ENCODE measurements around the gene RNU1-4. TPM values are rescaled to one million over a fixed set of nuclear protein-coding genes. Genes with fewer than 3 reads are reported as not detected.
"Not testable (repeated sequence)": the region's sequence is repeated elsewhere in the genome, so short reads cannot be mapped to it uniquely, and the experiment has no call there.

Gene RNU1-4
- total and polyA plus RNA-seq, 2 of the 13 experiments (the other 11 are each of a cell fraction or from before 2014, with no cell fraction given), result under 0.01 to 11,018 TPM

DNA sequence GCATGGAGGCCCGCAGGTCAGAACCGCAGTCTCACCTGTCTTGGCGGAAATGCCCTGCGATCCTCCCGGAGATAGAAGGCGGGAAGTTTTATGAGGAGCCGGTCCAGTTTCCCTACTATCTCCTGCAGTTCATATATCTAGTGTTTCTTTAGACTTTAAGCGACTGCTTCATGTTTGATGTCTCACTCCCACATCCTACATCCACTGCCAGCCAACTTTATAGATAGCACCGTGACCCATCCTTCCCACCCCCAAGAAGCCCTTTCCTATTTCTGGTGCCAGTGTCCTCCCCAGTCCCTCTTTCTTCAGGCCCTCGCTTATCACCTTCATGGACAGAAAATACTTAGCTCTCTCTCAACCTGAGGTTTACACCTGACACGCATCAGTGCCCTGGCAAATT is 914 bp downstream of the RNU1-4 start:
- BruUV-seq (replicated peaks); intact Hi-C loops (cut with micrococcal nuclease; ENCODE audit: unreplicated experiment); CTCF ChIA-PET (ENCODE audit: low intra/inter-chr PET ratio, low total read pairs); H3K4me3 ChIP-seq (replicated peaks in 1 of 3; ENCODE audit: insufficient read depth in 1 of 3, low read depth in 2 of 3, low read length in 3 of 3); H3K36me3 ChIP-seq (replicated peaks in 1 of 2; ENCODE audit: control insufficient read depth in 1 of 2, insufficient read depth in 2 of 2, low read length in 2 of 2); ATAC-seq; H3K27me3 ChIP-seq (ENCODE audit: control insufficient read depth in 1 of 2, insufficient read depth in 2 of 2, low read length in 2 of 2); DNase-seq (ENCODE audit: low spot score); POLR2A ChIA-PET; H3K27ac ChIP-seq (ENCODE audit: extremely low read length, insufficient read depth, low read length); H3K4me2 ChIP-seq (ENCODE audit: low read depth, low read length); H4K20me1 ChIP-seq (ENCODE audit: insufficient read depth, low read length); H3K79me2 ChIP-seq (ENCODE audit: insufficient read depth, low read length); H3K9me3 ChIP-seq (ENCODE audit: low read length); H2AFZ ChIP-seq (ENCODE audit: low read length); H3K4me1 ChIP-seq (ENCODE audit: insufficient read depth, low read length); in situ Hi-C loops (cut with HindIII; ENCODE audit: extremely low pct_ligation_motif_present, low pct_unique_long_range_greater_than_20kb); FAIRE-seq; H3K9ac ChIP-seq (ENCODE audit: insufficient read depth, low read depth, low read length): not testable (repeated sequence)
- no CpG with 5 or more reads among the region's 11 CpGs for WGBS (ENCODE audit: low lambda C conversion rate)

DNA sequence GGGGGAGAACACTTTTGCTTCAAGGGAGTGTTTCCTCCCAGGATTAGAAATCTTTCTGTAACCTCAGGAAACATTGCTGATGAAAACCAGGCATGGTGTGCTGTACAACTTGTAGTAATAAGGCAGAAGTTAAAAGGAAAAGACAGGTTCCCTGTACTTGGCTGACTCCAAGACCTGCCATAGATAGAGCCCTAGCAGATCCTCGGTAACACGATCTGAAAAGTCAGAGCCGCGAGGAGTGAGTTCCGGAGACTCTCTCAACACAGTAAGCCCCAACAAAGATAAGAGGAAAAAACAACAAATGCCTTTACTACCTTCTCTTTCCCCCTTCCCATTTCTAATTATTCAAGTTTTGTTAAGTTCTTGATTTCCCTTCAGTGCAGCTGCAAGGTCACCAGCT is 7.3 kb downstream of the RNU1-4 start:
- H3K4me2 ChIP-seq (ENCODE audit: low read depth, low read length); in situ Hi-C loops (cut with HindIII; ENCODE audit: extremely low pct_ligation_motif_present, low pct_unique_long_range_greater_than_20kb); H4K20me1 ChIP-seq (ENCODE audit: insufficient read depth, low read length); H3K36me3 ChIP-seq (replicated peaks in 1 of 2; ENCODE audit: control insufficient read depth in 1 of 2, insufficient read depth in 2 of 2, low read length in 2 of 2); ATAC-seq; DNase-seq (ENCODE audit: low spot score); H3K9me3 ChIP-seq (ENCODE audit: low read length); POLR2A ChIA-PET; H3K9ac ChIP-seq (ENCODE audit: insufficient read depth, low read depth, low read length); H3K79me2 ChIP-seq (ENCODE audit: insufficient read depth, low read length); CTCF ChIA-PET (ENCODE audit: low intra/inter-chr PET ratio, low total read pairs); BruUV-seq (replicated peaks); intact Hi-C loops (cut with micrococcal nuclease; ENCODE audit: unreplicated experiment); H2AFZ ChIP-seq (ENCODE audit: low read length); H3K4me3 ChIP-seq (replicated peaks in 1 of 3; ENCODE audit: insufficient read depth in 1 of 3, low read depth in 2 of 3, low read length in 3 of 3); H3K27ac ChIP-seq (ENCODE audit: extremely low read length, insufficient read depth, low read length); H3K4me1 ChIP-seq (ENCODE audit: insufficient read depth, low read length); H3K27me3 ChIP-seq (ENCODE audit: control insufficient read depth in 1 of 2, insufficient read depth in 2 of 2, low read length in 2 of 2); FAIRE-seq: not testable (repeated sequence)
- 60% methylated on average over 1 of the region's 5 CpGs for WGBS (ENCODE audit: low lambda C conversion rate)

DNA sequence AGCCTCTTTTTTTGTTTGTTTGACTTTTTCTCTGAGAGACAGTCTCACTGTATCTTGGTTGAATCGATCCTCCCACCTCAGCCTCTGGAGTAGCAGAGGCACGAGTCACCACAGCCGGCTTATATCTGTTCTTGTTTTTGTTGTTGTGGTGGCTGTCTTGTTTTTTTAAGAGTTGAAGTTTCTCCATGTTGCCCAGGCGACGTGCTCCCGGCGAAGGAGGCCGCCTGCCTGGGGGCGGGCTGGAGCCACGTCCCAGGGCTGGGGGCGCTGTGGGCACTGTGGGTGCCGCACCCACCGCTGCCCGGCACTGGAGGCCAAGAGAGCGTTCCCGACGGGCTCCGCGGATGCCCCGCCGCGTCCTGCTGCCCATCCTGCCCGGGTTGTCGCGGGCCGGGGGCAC is 8.4 kb downstream of the RNU1-4 start:
- H3K4me1 ChIP-seq (ENCODE audit: insufficient read depth, low read length); H4K20me1 ChIP-seq (ENCODE audit: insufficient read depth, low read length); H3K4me3 ChIP-seq (replicated peaks in 1 of 3; ENCODE audit: insufficient read depth in 1 of 3, low read depth in 2 of 3, low read length in 3 of 3); H3K4me2 ChIP-seq (ENCODE audit: low read depth, low read length); H2AFZ ChIP-seq (ENCODE audit: low read length); H3K27me3 ChIP-seq (ENCODE audit: control insufficient read depth in 1 of 2, insufficient read depth in 2 of 2, low read length in 2 of 2); H3K36me3 ChIP-seq (replicated peaks in 1 of 2; ENCODE audit: control insufficient read depth in 1 of 2, insufficient read depth in 2 of 2, low read length in 2 of 2); FAIRE-seq; in situ Hi-C loops (cut with HindIII; ENCODE audit: extremely low pct_ligation_motif_present, low pct_unique_long_range_greater_than_20kb); intact Hi-C loops (cut with micrococcal nuclease; ENCODE audit: unreplicated experiment); H3K79me2 ChIP-seq (ENCODE audit: insufficient read depth, low read length); CTCF ChIA-PET (ENCODE audit: low intra/inter-chr PET ratio, low total read pairs); POLR2A ChIA-PET; H3K9me3 ChIP-seq (ENCODE audit: low read length); H3K9ac ChIP-seq (ENCODE audit: insufficient read depth, low read depth, low read length); DNase-seq (ENCODE audit: low spot score); H3K27ac ChIP-seq (ENCODE audit: extremely low read length, insufficient read depth, low read length): not testable (repeated sequence)
- ATAC-seq, result peak; percentile 14
- 42% methylated on average over 11 of the region's 26 CpGs for WGBS (ENCODE audit: low lambda C conversion rate)
- TF ChIP-seq, protein P1, sequence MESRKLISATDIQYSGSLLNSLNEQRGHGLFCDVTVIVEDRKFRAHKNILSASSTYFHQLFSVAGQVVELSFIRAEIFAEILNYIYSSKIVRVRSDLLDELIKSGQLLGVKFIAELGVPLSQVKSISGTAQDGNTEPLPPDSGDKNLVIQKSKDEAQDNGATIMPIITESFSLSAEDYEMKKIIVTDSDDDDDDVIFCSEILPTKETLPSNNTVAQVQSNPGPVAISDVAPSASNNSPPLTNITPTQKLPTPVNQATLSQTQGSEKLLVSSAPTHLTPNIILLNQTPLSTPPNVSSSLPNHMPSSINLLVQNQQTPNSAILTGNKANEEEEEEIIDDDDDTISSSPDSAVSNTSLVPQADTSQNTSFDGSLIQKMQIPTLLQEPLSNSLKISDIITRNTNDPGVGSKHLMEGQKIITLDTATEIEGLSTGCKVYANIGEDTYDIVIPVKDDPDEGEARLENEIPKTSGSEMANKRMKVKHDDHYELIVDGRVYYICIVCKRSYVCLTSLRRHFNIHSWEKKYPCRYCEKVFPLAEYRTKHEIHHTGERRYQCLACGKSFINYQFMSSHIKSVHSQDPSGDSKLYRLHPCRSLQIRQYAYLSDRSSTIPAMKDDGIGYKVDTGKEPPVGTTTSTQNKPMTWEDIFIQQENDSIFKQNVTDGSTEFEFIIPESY (CRISPR knock-in tag; IDR thresholded peaks at IDR 0.05), result peak; percentile 37; the same call in 1 of the 2 replicates
- 0 out of 2 replicates have a peak, but pooled peaks have one; percentile 27 for TF ChIP-seq RARA (CRISPR knock-in tag; IDR thresholded peaks at IDR 0.05)
- BruUV-seq (replicated peaks), result TSS peak; percentile 85
